HG03045 (cell line): ENCODE data around the gene IL4I1.

ENCODE experiments used
- ATAC-seq: cut with Tn5 transposase; IDR thresholded peaks from one replicate; pipeline ENCODE4 v1.9.1; 2021; ENCODE audit warnings: mild to moderate bottlenecking, moderate library complexity; ENCODE audit not compliant: unreplicated experiment

Gene IL4I1

GRCh38 chr19:49895566-49896297, 955 bp downstream of the IL4I1 start:
- no peak for ATAC-seq

GRCh38 chr19:49894879-49895565, 1.7 kb downstream of the IL4I1 start:
- ATAC-seq, result no peak

GRCh38 chr19:49894011-49894664, 2.5 kb downstream of the IL4I1 start:
- no peak for ATAC-seq

DNA sequence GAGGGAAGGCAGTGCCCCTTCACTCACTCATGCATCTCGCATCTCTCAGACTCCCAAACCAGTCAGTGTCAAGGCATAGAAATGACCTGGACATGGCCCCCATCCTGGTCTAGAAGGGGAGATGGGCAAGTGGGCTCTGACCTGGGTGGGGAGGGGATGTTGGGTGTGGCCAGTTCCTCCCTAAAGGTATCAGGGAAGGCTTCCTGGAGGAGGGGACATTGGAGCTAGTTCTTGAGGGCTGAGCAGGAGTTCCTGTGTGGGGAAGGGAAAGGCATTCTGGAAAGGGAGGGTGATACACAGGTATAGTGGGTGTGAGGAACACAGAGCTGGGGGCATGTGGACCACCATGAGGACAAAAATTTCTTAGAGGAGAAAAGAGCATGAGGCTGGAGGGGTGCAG, 4.0 kb downstream of the IL4I1 start:
- ATAC-seq, result no peak

- no peak for ATAC-seq
Observed at GRCh38 chr19:49891393-49891792, 5.3 kb downstream of the IL4I1 start.

DNA sequence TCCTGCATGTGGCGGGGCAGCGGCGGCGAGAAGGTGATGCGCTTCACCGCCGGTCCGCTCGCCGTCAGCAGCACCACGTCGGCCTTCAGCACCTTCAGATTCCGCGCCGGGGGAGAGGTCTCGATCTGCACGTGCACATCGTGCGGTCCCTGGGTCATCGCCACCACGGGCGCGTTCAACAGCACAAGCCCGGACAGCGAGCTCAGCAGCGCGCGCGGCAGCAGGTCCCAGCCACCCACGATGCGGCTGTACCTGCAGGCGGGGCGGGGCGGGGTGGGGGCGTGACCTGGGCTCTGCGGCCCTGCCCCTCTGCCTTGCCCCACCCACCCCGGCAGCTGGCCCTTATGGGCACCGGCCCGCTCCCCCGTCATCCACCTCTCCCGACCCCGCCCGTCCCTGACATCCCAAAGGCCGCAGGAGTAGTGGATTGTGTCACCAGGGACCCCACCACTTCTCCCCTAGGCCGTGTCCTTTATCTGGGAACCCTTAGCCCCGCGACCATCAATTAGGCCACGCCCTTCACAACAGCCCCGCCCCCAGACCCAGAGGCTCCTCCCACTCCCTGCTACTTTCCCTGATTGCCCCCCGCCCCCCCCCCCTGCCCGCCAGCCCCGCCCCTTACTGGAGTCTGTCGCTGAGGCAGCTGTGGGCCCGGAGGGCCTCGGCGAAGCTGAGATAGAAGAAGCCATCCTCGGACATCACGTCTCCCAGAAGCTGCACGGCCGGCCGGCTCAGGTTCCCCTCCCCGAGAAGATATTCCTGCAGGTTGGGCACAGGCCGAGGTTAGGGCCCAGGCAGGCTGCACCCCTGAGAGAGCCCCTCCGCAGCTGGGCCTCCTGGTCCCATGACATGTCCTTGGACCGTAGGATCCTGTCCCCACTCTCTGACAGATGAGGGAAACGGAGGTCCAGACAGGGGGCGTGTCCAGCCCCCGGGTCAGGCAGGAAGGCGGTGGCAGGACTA, 6.1 kb downstream of the IL4I1 start:
- ATAC-seq, result no peak

- no peak for ATAC-seq
Observed at GRCh38 chr19:49889687-49890348, 6.9 kb downstream of the IL4I1 start.

DNA sequence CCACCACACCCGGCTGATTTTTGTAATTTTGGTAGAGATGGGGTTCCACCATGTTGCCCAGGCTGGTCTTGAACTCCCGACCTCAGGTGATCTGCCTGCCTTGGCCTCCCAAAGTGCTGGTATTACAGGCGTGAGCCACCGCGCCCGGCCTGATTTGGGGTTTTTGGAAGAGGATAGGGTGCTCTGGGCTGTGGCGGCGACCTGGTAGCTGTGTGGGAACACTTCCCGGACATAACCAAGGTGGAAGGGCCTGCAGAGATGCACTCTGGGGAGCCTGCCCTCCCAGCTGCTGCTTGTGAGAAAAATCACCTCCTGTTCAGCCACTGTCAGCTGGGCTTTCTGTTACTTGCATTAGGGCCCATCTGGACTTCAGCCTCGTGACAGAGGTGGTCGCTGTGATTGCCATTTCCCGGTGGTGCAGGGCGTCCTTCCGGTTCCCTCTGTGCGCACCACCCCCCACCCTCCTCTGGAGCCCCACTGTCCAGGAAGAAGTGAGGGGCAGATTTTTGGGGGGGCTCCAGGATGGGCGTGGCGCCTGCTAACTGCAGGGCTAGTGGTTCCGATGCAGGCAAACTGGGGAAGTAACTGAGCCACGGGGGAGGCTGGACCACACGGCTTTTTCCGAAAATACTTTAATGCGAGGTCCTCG, 7.5 kb downstream of the IL4I1 start:
- no peak for ATAC-seq

GRCh38 chr19:49888510-49888824, 8.2 kb downstream of the IL4I1 start:
- no peak for ATAC-seq

DNA sequence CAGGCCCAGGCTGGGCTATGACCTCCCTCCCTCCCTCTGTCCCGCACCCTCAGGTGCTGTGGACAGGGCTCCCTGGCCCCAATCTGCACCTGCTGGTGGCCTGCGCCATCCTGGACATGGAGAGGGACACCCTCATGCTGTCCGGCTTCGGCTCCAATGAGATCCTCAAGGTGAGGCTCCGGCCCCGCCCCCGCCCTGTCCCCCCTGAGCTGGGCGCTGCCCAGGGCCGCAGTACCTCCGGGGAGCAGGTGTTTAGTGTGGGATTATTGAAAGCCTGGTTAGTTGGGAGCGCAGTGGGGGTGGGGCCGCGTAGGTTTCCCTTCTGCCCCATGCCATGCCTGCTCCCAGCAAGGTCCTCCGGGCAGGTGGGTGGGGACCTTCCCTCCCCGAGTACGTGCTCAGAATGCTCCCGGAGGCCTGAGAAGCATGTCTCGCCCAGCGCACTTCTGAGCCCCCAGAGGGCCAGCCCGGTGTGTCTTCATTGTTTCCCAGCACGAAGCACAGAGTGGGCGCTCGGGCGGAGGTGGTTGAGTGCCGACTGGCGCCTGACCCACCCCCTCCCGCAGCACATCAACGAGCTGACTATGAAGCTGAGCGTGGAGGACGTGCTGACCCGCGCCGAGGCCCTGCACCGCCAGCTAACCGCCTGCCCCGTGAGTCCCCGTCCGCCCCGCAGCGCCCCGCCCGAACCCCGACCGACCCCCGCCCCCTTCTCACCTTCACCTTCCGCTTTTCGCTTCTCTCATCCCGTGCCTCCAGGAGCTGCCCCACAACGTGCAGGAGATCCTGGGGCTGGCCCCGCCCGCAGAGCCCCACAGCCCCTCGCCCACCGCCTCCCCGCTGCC, 8.8 kb downstream of the IL4I1 start:
- no peak for ATAC-seq

GRCh38 chr19:49887037-49887664, 9.5 kb downstream of the IL4I1 start:
- ATAC-seq, result no peak

GRCh38 chr19:49884760-49885159, 11.9 kb downstream of the IL4I1 start:
- no peak for ATAC-seq

- no peak for ATAC-seq
Observed at GRCh38 chr19:49884109-49884508, 12.6 kb downstream of the IL4I1 start.

GRCh38 chr19:49883094-49883493, 13.6 kb downstream of the IL4I1 start:
- ATAC-seq, result no peak

DNA sequence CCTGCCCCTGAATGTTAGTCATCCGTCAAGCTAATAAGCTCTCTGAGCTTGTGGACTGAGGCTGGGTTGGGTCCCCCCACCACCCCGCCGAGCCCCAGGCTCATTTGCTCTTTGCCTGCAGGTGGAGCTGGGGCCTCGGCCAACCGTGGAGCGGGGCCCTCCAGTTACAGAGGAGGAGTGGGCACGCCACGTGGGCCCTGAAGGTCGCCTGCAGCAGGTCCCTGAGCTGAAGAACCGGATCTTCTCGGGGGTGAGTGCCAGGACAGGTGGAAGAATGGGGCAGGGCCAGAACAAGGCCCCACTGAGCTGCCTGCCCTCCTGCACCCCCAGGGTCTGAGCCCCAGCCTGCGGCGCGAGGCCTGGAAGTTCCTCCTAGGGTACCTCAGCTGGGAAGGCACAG, 14.0 kb downstream of the IL4I1 start:
- no peak for ATAC-seq

- no peak for ATAC-seq
Observed at GRCh38 chr19:49881672-49882394, 14.9 kb downstream of the IL4I1 start.

DNA sequence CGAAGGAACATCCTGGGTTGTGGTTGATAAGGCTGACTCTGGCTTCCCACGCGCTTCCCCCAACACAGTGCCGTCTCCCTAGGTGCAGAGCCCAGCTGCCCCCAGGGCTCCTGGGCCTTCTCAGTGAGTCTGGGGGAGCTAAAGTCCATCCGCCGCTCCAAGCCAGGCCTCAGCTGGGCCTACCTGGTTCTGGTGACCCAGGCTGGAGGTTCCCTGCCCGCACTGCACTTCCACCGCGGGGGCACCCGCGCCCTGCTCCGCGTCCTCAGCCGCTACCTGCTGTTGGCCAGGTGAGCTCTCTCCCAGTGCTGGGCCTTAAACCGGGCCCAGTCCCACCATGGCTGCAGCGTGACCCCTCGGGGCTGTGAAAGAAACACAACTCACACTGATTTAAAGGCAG, 15.5 kb downstream of the IL4I1 start:
- ATAC-seq, result no peak
